ENCODE results near the gene ANO2.
"Not testable (repeated sequence)": the region's sequence is repeated elsewhere in the genome, so short reads cannot be mapped to it uniquely, and the experiment has no call there.

Gene ANO2

DNA sequence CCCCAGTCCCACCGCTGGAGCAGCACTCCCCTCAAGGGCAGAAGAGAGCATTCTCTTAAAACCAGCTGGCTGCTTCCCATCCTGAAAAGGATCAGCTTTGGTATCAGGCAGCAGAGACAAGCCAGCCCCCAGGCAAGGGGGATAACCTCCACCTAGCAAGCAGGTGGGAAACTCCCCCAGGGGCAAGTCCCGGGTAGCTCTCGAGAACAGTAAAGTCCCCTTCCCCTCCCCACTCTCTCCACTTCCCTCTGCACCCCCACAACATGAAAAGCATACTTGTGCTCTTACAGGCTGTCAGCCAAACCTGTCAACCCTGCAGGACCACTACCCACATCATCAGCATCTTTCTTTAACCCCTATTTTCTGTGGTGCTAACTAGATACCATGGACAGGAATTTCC, 259.1 kb downstream of the ANO2 start:
- DNase-seq (ENCODE audit: low read depth, low spot score): no peak

DNA sequence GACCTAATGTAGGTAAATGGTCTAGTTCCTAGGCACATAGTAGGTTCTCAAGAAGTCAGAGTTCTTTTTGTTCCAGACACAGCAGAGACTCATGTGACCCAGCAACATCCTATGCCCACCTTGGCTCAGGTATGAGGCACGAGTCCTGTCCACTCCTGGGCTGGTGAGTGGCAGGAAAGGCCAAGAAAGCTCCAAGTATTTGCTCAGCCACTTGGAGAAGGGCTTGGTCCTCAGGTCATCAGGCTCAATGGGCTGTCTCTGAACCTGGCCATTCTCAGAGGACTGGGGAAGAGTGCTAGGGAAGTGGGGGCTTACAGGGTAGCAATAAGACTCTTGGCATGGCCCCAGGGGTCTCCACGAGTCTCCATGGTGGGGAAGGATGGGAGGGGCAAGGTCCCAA, 260.1 kb downstream of the ANO2 start:
- DNase-seq (ENCODE audit: low read depth, low spot score): no peak

DNA sequence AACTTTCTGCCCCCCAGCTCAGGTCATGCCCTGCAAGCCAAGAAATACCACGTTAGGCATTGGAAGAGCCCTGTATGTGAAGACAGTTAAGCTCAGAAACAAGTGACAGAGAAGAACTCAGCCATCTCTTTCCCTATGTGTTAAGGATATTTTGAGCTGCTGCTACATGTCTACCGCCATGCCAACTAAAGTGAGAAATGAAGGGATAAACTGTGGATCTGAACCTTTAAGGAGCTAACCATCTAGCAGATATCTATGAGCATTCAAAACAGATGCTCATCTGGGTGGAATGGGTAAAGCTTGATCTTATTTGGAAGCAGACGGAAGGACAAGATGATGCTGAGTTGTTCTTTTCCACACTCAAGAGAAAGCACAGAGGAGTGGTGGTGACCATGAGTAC, 262.5 kb downstream of the ANO2 start:
- DNase-seq (ENCODE audit: low read depth, low spot score): no peak

DNA sequence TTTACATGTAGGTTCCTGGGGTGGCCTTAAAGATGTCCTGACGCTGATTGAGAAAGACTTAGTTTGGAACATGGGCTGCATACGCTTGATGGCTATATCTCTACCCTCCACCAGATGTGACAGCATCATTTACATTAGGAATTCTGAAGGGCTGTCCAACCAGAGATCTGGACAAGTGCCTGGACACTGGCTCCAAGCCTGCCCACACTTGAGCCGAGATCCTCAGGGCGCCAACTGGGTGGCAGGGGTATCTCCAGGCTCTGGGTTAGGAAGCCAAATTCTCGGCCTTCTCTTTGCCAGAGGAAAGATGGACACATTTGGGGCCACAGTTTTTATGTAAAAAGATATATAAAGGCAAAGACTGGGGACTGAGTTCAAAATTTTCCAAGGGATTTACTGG, 266.9 kb downstream of the ANO2 start:
- DNase-seq (ENCODE audit: low read depth, low spot score): no peak

DNA sequence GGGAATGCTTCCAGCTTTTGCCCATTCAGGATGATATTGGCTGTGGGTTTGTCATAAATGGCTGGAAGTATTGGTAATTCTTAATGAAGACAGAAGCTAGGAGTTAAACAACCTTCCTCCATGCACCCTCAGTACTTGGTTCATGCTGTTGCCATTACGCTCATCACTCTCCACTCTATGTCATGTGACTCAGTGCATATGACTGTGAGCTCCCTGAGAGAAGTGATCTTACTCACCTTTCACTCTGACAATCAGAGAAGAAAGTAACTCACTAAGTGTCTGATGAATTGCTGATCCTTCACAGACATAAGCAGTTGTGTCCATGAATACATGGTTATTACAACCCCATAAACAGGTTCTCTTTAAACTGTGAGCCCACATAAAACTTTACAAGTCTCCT, 275.4 kb downstream of the ANO2 start:
- not testable (repeated sequence) for DNase-seq (ENCODE audit: low read depth, low spot score)

DNA sequence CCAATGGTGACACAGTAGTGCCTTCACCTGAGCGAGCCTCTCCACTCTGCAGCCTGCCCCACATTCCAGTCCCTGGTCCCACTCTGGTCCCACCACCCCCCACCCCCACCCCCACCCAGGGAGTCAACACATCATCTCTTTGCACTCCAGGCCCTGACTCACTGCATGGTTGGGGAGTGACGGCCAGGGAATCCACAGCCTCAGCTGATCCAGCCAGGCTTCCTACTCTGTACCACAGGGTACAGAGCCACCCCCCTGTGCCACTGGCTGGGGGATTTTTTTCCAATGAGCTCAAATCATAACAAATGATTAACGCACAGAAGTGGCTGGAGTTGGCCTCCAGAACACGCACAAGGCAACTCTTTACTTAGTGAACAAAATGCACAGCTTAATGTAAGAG, 279.4 kb downstream of the ANO2 start:
- no peak for DNase-seq (ENCODE audit: low read depth, low spot score)

DNA sequence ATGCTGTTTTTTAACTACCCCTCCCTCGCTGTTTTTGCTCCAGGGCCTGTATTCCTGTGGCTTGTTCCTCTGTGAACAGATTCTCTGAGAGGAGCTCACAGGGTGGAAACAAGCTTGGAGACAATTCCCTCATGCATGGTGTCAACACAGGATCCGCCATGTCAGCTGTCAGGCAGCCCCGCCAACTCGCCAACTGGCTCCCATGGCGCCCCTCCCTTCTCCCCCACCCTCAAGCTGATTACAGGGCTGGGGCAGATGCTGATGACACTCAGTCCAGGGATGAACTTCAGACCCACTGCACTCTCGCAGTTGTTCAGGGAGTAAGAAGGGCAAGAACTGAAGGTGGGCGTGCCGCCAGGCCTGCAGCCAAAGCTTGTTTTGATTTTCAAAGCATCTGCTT, 283.2 kb downstream of the ANO2 start:
- no peak for DNase-seq (ENCODE audit: low read depth, low spot score)

DNA sequence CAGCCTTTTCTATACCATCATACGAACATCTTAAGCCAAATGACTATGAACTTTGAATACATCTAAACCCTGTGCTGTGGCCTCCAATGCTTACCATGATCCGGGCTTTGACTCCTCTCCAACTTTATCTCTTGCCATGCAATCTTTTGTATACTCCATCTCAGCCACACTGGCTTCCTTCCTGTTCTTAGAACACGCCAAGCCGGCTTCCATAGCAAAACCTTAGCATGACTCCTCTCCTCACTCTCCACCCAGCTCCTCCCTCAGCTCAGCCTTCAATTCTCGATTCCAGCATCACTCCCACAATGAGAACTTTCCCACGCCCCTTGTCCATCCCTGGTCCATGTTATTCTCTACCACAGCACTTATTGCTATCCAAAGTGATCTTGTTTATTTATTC, 284.8 kb downstream of the ANO2 start:
- DNase-seq (ENCODE audit: low read depth, low spot score): no peak

DNA sequence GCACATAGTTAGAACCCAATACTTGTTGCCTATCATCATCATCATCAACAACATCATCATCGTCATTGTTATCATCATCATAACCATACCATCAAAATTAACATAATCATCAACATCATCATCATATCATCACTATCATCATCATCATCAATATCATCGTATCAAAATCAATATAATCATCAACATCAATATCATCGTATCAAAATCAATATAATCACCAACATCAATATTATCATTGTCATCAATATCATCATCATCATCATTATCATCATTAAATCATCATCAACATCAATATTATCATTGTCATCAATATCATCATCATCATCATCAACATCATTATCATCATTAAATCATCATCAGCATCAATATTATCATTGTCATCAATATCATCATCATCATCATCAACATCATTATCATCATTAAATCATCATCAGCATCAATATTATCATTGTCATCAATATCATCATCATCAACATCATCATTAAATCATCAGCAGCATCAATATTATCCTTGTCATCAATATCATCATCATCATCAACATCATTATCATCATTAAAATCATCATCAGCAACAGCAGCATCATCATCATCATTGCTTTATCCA, 286.6 kb downstream of the ANO2 start:
- not testable (repeated sequence) for DNase-seq (ENCODE audit: low read depth, low spot score)

DNA sequence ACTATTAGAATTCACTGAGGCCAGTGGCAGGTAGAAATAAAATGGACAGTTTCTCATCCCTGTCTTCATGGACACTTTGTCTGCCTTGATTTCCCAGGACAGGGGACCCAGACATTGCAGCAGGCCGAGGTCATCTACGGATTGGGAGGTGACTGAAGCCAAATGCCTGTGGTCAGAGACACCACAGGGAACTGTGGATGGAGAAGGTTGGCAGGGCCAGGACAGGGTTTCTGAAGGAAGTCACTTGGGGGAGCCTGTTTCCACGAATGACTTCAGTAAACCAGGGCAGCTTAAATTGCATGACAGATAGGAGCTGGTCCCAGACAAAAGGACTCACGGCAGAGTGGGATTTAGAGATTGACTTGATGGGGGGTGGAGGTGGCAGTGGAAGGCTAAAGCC, 288.2 kb downstream of the ANO2 start:
- DNase-seq (ENCODE audit: low read depth, low spot score): no peak

DNA sequence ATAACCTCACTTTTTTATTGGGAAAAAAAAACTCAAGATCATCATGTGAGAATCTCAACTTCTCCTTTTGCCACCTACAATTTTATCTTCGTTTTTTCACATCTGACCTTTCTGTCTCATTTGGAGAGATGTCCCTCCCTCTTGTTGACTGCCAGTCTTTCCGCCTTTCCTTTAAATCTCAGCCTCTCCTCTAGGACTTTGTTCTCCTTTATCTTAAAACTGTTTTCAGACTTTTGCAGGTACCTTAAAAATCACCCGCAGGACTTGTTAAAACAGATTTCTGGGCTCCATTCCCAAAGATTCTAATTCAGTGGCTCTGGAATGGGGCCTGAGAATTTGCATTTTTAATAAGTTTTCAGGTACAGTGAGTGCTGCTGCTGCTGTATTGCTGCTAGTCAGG, 289.9 kb downstream of the ANO2 start:
- DNase-seq (ENCODE audit: low read depth, low spot score): no peak

DNA sequence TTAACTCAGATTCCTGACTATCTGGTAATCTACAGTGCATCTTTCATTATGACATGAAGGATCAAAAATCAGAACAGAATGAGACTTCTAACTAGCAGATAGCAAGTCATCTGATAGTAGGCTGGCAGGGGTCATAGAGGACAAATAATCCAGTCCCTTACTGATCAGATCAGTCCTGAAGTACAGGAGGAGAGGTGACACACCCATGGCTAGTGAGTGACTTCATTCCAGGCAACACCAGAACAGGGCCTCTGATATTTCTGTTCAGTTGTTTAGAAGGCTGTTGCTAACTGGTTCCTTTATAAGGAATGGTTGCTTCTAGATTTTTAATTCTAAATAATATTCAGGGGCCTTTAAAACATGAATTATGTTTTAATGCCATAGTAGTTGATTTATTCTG, 291.0 kb downstream of the ANO2 start:
- no peak for DNase-seq (ENCODE audit: low read depth, low spot score)

DNA sequence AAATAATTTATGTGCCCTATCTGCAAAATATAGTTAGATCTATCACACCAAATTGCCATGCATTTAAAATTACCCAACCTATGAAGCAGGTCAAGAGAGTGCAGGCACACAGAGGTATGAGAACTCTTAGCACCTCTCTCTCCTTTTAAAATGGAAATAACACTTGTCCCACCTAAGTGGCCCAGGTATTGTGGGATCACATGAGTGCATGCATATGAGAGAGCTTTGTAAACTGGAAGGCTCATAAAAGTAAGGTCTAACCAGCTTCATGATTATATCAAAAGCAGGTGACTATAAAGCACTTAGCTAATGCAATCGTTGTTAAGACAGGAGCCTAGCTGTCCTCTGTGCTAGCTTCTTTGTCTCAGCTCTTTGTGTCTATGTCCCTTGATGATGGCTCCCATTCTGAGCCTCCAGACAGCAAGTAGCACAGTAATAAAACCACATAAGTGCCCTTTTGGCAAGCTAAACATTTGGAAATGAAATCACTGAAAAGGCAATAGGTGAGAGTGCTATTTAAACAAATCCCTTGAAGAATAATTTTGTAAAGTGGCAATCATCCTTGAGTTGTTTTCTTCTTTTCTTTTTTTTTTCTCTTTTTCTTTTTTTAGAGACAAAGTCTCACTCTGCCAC, 294.1 kb downstream of the ANO2 start:
- DNase-seq (ENCODE audit: low read depth, low spot score): no peak

DNA sequence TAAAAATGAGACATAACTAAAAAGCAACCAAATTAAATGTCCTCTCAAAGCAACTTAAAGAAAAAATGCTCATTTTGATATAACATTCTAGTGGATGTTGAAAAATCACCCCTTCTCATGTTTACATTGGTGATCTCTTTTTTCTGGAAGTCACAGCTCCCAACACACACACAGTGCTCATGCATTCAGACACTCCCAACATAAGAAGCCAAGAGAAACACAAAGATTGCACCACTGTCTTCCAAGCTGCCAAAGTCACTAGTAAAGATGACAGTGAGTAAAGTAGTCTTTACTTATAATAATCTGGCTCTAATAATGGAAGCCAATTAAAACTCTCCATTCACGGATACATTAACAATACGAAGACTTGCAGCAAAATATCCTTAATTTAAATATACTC, 294.8 kb downstream of the ANO2 start:
- DNase-seq (ENCODE audit: low read depth, low spot score): no peak

DNA sequence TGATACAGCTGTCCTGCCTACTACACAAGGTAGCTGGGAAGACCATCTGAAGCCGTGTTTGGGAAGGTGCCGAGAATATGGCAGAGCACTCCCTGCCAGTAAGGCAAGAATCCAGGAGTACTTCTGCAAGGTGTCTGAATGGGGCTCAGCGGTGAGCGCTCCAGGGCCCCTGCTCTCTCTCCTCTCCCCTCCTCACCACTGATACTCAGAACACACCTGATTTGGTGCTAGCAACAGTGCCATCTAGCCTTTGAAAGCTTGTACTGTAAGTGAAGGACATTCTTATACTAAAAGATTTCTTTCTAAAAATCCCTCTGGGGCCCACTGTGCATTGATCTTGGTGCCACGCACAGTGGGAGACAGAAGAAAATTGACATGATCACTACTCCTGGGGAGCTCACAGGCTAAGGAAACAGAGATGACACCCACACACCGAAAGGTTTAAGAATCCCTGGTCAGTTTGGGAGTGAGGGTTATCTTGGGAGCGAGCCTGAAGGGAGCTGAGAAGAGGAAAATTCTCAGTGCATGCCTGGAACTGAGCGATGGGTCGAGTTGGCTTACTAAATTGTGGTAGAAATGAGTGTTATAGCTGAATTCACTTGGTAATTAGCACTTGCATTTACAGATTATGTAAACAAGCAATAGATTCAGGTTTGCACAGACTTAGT, 296.2 kb downstream of the ANO2 start:
- DNase-seq (ENCODE audit: low read depth, low spot score): no peak

DNA sequence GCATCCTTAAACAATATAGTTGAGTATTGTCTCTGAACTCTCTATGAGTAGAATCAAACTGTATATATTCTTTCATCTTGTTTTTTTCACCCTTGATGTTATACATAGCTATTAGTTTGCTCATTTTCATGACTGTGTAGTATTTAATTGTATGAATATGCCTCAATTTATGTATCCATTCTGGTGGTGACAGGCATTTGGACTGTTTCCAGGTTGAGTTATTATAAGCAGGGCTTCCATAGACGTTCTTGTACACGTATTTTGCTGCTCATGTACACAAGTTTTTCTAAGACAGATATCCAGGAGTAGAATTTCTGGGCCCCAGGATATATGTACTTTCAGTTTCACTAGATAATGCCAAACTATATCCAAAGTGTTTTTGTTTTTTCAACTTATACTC, 301.8 kb downstream of the ANO2 start:
- DNase-seq (ENCODE audit: low read depth, low spot score): no peak

DNA sequence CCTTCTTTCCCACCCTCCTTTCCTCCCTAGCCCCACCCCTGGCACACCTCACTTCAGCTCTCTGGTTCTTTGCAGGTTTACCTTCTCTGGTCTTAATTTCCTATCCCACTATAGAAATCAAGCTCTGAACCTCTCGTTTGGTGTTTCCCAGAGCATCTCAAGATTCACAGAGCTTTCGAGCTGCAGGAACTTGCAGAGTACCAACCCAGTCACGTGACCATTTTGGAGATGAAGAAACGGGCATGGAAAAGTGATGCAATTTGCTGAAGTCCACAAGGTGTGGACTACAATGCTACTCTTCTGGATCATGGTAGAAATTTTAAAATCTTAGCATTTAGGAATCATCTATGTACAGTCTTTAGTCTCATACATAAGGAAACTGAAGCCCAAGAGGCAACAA, 307.4 kb downstream of the ANO2 start:
- no peak for DNase-seq (ENCODE audit: low read depth, low spot score)

DNA sequence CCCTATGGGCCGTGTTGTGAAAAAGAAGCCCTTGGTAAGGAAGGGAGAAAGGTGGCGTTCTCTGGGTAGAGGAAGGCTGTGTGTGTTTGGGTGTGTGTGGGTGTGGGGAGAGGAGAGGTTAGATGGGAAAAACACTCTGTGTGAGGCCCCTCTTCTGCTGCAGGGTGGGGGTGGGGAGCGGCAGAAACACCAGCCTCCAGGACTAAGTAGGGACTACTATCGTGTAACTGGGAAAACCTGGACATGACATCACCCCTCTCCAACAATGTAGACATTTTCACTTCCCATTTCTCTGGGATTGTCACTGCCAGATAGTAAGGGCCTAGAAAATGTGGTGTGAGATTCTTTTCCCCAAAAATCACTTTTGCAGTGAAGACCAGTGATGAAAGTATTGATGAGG, 308.2 kb downstream of the ANO2 start:
- no peak for DNase-seq (ENCODE audit: low read depth, low spot score)

DNA sequence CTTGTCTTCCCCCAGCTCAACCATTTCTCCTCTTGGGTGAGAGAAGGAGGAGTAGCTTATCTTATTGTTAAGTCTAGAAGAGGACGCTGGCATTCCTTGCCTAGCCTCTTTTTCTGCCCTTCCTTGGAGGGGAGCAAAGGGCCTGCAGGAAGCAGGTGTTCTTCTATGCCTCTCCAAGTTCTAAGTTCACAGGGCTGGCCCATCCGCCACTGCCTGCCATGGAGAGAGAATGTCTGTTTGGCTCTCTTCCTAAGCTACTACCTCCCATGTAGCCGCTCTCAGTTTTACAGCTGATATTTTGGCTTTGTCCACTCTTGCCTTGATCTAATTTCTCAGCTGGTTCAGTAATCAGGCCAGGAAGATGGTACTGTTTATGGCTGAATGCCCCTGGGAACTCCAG, 312.0 kb downstream of the ANO2 start:
- no peak for DNase-seq (ENCODE audit: low read depth, low spot score)

DNA sequence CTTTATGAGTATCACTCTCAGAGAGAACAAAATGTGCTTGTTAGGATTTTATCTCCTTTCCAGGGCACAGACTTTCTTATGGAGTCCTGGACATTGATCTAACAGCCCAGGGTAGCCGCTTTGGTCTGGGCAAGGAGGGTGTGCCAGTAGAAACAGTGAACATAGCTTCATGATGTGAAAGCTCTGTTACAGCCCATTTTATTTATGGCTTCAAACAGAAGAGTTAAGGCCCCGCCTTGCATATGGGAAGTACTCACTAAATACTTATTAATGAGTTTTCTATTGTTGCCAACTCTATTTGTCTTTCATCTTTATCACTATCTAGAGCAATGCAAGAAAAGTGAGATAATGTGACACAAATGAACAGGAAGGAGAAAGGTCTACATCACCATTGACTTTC, 312.6 kb downstream of the ANO2 start:
- no peak for DNase-seq (ENCODE audit: low read depth, low spot score)

DNA sequence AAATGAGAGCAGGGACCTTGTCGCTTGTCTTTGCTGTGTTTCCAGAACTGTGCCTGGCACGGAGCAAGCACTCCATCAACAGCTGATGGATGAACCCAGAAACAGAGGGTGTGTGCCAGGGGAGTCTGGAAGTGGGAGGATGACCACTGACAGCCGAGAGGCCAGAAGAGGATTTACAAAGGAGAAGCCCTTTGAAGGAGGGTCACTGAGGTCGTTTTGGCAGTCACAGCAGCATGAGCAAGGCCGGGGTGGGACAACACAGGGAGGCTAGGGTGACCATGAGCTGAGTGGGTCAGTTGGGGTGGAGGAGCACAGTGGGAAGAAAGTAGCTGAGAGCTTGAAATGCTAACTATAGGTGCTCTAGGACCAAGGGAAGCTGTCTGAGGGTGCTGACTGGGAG, 313.6 kb downstream of the ANO2 start:
- DNase-seq (ENCODE audit: low read depth, low spot score): no peak

DNA sequence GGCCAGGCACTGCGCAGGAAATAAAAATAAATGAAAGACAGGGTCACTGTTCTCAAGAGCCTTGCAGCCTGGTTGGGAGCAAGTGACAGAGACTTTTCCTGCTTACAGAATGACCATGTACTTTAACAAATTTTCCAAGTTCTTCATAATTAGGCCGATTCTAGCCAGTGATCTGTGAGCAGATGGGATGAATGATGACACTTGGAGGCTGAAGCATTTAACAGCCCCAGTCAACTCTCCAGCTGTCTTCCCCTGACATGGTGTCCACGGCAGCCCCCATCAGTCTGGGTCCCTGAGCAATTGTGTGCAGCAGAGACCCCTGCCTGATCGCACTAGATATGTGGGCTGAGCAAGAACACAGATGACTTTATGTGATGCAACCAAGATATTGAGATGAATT, 314.3 kb downstream of the ANO2 start:
- DNase-seq (ENCODE audit: low read depth, low spot score): no peak

DNA sequence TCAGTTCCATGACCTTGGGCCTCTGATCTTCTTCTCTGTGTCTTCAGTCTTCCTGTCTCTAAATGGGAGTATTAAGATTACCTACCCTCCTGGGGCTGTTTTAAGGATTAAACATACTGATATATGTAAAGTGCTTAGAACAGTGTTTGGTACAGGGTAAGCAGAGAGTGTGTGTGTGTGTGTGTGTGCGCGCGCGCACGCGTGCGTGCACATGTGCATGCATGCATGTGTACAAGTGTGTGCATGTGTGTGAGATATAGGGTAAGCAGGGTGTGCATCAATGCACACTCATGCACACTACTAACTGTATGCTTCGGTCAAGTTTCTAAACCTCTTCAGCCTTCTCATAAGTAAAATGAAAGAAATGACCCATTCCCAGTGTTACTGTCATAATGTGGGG, 316.6 kb downstream of the ANO2 start:
- DNase-seq (ENCODE audit: low read depth, low spot score): no peak

Data from smooth muscle cell of the brain vasculature (primary cell).